ENCODE measurements around the gene HLA-F. TPM values are rescaled to one million over a fixed set of nuclear protein-coding genes. Genes with fewer than 3 reads are reported as not detected.

Gene HLA-F
- total RNA-seq, 4 donors from 2014 or later, result 90.4 to 500 (median 306) TPM

DNA sequence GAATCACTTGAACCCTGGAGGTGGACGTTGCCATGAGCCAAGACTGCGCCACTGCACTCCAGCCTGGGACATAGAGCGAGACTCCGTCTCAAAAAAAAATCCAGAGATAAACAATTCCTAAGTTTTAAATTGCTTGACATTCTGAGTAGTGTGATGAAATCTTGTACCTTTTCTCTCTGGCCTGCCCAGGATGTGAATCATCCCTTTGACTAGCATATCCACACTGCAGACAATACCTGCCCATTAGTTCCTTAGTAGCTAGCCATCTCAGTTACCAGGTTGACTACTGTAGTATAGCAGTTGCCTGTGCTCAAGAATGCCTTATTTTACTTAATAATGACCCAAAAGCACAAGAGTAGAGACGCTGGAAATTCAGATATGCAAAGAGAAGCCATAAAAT is 45.1 kb upstream of the HLA-F start:
- H3K4me1 ChIP-seq, result no peaks in the 10 kb centered on the region
- no peaks in the 10 kb centered on the region for H3K36me3 ChIP-seq
- intact Hi-C loops (cut with DNase I; ENCODE audit: low total_unique reads), result no loop called here
- DNase-seq, result no peak
- TF ChIP-seq POLR2A (IDR thresholded peaks at IDR 0.05) (no peak), EP300 (IDR thresholded peaks at IDR 0.05; ENCODE audit: low read depth) (no peak), POLR2AphosphoS5 (IDR thresholded peaks at IDR 0.05) (no peak)
- TF ChIP-seq, protein P1, sequence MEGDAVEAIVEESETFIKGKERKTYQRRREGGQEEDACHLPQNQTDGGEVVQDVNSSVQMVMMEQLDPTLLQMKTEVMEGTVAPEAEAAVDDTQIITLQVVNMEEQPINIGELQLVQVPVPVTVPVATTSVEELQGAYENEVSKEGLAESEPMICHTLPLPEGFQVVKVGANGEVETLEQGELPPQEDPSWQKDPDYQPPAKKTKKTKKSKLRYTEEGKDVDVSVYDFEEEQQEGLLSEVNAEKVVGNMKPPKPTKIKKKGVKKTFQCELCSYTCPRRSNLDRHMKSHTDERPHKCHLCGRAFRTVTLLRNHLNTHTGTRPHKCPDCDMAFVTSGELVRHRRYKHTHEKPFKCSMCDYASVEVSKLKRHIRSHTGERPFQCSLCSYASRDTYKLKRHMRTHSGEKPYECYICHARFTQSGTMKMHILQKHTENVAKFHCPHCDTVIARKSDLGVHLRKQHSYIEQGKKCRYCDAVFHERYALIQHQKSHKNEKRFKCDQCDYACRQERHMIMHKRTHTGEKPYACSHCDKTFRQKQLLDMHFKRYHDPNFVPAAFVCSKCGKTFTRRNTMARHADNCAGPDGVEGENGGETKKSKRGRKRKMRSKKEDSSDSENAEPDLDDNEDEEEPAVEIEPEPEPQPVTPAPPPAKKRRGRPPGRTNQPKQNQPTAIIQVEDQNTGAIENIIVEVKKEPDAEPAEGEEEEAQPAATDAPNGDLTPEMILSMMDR (IDR thresholded peaks at IDR 0.05), result no peak
- H3K27me3 ChIP-seq, result no peaks in the 10 kb centered on the region
- no peaks in the 10 kb centered on the region for H3K9me3 ChIP-seq
- in situ Hi-C loops (cut with MboI; ENCODE audit: low pct_ligation_motif_present in 1 of 4, low pct_unique_long_range_greater_than_20kb in 1 of 4, low sequenced_read_pairs in 3 of 4), result no loop called here
- 65 to 78% methylated on average over 5 of the region's 5 CpGs for WGBS, 2 donors (ENCODE audit: low coverage in 1 of 2)
- H3K4me3 ChIP-seq, result no peak overlapping the region
- H3K27ac ChIP-seq, result no peak overlapping the region

DNA sequence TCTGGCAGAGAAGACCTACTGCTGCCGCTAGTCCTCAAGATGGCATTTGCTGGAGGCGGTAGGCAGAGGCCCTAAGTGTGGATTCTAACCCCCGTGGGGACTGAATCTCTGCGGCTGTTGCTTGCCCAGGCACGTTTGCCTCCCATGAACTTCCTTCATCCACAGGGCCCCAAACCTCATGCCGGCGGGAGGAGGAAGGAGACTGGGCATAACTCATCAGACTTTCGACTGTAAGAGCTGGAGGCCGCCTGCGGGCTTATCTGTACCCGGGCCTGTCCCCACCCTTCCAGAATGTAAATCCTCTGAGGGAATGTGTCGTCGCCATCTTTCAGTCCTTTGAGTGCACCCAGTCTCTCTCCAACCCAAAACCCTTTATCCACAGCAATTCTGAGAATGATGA is 43.3 kb upstream of the HLA-F start:
- intact Hi-C loops (cut with DNase I; ENCODE audit: low total_unique reads) (no loop called here), in situ Hi-C loops (cut with MboI; ENCODE audit: low pct_ligation_motif_present in 1 of 4, low pct_unique_long_range_greater_than_20kb in 1 of 4, low sequenced_read_pairs in 3 of 4) (no loop called here)
- H3K4me3 ChIP-seq, result no peak overlapping the region
- DNase-seq, result no peak
- H3K4me1 ChIP-seq, result no peaks in the 10 kb centered on the region
- no peaks in the 10 kb centered on the region for H3K36me3 ChIP-seq
- H3K27me3 ChIP-seq, result no peaks in the 10 kb centered on the region
- TF ChIP-seq POLR2AphosphoS5 (IDR thresholded peaks at IDR 0.05) (no peak), POLR2A (IDR thresholded peaks at IDR 0.05) (no peak), EP300 (IDR thresholded peaks at IDR 0.05; ENCODE audit: low read depth) (no peak)
- TF ChIP-seq, protein P1 (IDR thresholded peaks at IDR 0.05), result no peak
- no peak overlapping the region for H3K27ac ChIP-seq
- H3K9me3 ChIP-seq, result no peaks in the 10 kb centered on the region
- WGBS, 2 donors (ENCODE audit: low coverage in 1 of 2), result 55 to 83% methylated on average over 2 to 13 of the region's 13 CpGs

DNA sequence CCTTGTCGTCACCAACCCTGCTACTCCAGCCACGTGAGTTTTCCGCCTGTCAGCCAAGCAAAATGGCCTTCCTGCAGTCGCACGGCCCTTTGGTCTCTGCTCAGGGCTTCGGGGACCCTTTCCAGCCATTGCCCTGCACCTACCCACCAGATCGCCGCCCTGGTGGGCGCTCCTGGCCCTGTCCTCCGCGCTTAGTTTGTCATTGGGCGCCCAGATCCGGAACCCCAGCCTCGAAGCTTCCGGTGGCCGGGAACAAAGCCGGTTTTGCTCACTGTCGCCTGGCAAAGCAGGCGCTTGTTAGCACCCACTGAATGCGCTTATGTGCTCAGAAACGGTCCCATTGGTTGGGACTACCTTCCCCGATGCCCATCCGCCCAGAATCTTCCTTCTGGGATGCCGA is 42.8 kb upstream of the HLA-F start:
- 76% methylated on average over 24 of the region's 24 CpGs; no CpG with 5 or more reads in 1 of the 2 donors for WGBS, 2 donors (ENCODE audit: low coverage in 1 of 2)
- intact Hi-C loops (cut with DNase I; ENCODE audit: low total_unique reads), result no loop called here
- H3K36me3 ChIP-seq, result no peaks in the 10 kb centered on the region
- no peaks in the 10 kb centered on the region for H3K27me3 ChIP-seq
- no peaks in the 10 kb centered on the region for H3K9me3 ChIP-seq
- no peaks in the 10 kb centered on the region for H3K4me1 ChIP-seq
- H3K27ac ChIP-seq, result no peak overlapping the region
- DNase-seq, result no peak
- H3K4me3 ChIP-seq, result no peak overlapping the region
- in situ Hi-C loops (cut with MboI; ENCODE audit: low pct_ligation_motif_present in 1 of 4, low pct_unique_long_range_greater_than_20kb in 1 of 4, low sequenced_read_pairs in 3 of 4), result no loop called here
- TF ChIP-seq, protein P1 (IDR thresholded peaks at IDR 0.05), result no peak
- TF ChIP-seq POLR2AphosphoS5 (IDR thresholded peaks at IDR 0.05), result no peak
- TF ChIP-seq EP300 (IDR thresholded peaks at IDR 0.05; ENCODE audit: low read depth), result no peak
- no peak for TF ChIP-seq POLR2A (IDR thresholded peaks at IDR 0.05)

DNA sequence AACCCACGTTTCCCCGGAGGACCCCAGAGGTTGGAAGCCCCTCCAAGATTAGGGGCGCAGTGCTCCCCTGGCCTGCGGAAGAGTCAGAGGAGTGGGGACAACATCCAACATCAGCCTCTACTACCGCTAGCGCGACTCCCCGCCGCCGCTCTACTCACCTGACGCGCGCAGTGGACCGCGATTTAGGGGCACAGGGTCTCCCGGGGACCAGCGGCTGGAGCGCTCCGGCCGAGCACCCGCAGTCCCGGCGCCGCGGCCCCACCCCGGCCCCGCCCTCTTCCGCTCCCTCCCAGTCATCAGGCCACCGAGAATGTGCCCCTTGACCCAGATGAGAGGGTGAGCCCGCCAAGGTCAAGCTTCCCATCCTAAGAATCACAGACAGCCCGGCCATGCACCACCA is 42.3 kb upstream of the HLA-F start, which contains the start of gene ZFP57:
Gene ZFP57 (minus strand): TSS at position 249 of the 400 bp plus-strand sequence. CDS start 4,149 bp downstream, outside the sequence.
- H3K4me3 ChIP-seq, result no peak within 1 kb of the TSS
- no peaks in the 10 kb centered on the region for H3K4me1 ChIP-seq
- DNase-seq, result no peak
- no peaks in the 10 kb centered on the region for H3K27me3 ChIP-seq
- no peaks in the 10 kb centered on the region for H3K36me3 ChIP-seq
- TF ChIP-seq EP300 (IDR thresholded peaks at IDR 0.05; ENCODE audit: low read depth) (no peak), POLR2AphosphoS5 (IDR thresholded peaks at IDR 0.05) (no peak), POLR2A (IDR thresholded peaks at IDR 0.05) (no peak)
- TF ChIP-seq, protein P1 (IDR thresholded peaks at IDR 0.05), result no peak
- intact Hi-C loops (cut with DNase I; ENCODE audit: low total_unique reads), result no loop called here
- no peaks in the 10 kb centered on the region for H3K9me3 ChIP-seq
- WGBS, 2 donors (ENCODE audit: low coverage in 1 of 2), result 71% methylated on average over 30 of the region's 31 CpGs; no CpG with 5 or more reads in 1 of the 2 donors
- in situ Hi-C loops (cut with MboI; ENCODE audit: low pct_ligation_motif_present in 1 of 4, low pct_unique_long_range_greater_than_20kb in 1 of 4, low sequenced_read_pairs in 3 of 4), result no loop called here
- H3K27ac ChIP-seq, result no peak within 1 kb of the TSS
